ENCODE measurements around the gene TRPM4.

- TF ChIP-seq CTCF (IDR thresholded peaks at IDR 0.05) = no peak
- TF ChIP-seq POLR2A (IDR thresholded peaks at IDR 0.05) = no peak
- no peak for TF ChIP-seq EP300 (IDR thresholded peaks at IDR 0.05)
Measured at GRCh38 chr19:49217382-49217781, 59.8 kb downstream of the TRPM4 start.

Data from suprapubic skin (tissue), 3 donors.